ENCODE data around the gene RASSF10.

Gene RASSF10

GRCh38 chr11:13053255-13053917 lies 44.3 kb downstream of the RASSF10 start:
- H3K27me3 Mint-ChIP-seq = peaks cover 55% of the 10 kb centered on the region
- no peak for ATAC-seq (replicated peaks; ENCODE audit: extremely low read depth, poor library complexity, severe bottlenecking)
- peaks cover 16% of the 10 kb centered on the region for H3K4me1 Mint-ChIP-seq
- H3K27ac Mint-ChIP-seq (ENCODE audit: low read depth) = no peak overlapping the region
- no peak for DNase-seq (ENCODE audit: low spot score in 2 of 2)
- H3K9me3 Mint-ChIP-seq = no peaks in the 10 kb centered on the region
- no peak overlapping the region for H3K4me3 Mint-ChIP-seq
- H3K36me3 Mint-ChIP-seq (ENCODE audit: insufficient read depth) = no peaks in the 10 kb centered on the region

DNA sequence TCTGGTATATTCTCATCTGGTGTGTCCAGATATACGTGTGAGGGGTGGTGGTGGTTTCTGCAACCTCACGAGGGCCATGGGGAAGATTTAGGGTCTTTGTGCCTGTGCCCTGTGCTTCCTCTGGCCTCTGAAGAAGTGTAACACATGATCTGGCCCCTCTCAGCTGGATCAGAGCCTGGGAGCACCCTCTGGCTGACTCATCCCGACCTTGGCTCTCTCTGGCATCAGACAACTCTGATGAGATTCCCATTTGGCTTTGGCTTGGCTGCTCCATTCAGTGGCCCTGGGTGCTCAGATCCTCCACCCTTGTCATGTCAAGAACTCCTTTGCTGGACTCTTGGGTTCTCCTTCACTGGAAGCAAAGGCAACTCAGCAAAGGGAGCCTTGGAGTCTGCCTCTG lies 45.2 kb downstream of the RASSF10 start:
- Mint-ChIP-seq H3K27ac (ENCODE audit: low read depth) (peak overlapping the region; percentile 65), H3K4me3 (no peak overlapping the region), H3K9me3 (no peaks in the 10 kb centered on the region), H3K27me3 (peaks cover 54% of the 10 kb centered on the region), H3K36me3 (ENCODE audit: insufficient read depth) (no peaks in the 10 kb centered on the region), H3K4me1 (peaks cover 16% of the 10 kb centered on the region)
- DNase-seq (ENCODE audit: low spot score in 2 of 2) = no peak
- no peak for ATAC-seq (replicated peaks; ENCODE audit: extremely low read depth, poor library complexity, severe bottlenecking)

GRCh38 chr11:13055200-13055599 lies 46.1 kb downstream of the RASSF10 start:
- Mint-ChIP-seq H3K36me3 (ENCODE audit: insufficient read depth) (no peaks in the 10 kb centered on the region), H3K9me3 (no peaks in the 10 kb centered on the region), H3K27me3 (peaks cover 45% of the 10 kb centered on the region), H3K27ac (ENCODE audit: low read depth) (no peak overlapping the region), H3K4me3 (no peak overlapping the region), H3K4me1 (peaks cover 16% of the 10 kb centered on the region)
- DNase-seq (ENCODE audit: low spot score in 2 of 2) (peak in 1 of 2 donors; percentile 16), ATAC-seq (replicated peaks; ENCODE audit: extremely low read depth, poor library complexity, severe bottlenecking) (peak; percentile 91)

DNA sequence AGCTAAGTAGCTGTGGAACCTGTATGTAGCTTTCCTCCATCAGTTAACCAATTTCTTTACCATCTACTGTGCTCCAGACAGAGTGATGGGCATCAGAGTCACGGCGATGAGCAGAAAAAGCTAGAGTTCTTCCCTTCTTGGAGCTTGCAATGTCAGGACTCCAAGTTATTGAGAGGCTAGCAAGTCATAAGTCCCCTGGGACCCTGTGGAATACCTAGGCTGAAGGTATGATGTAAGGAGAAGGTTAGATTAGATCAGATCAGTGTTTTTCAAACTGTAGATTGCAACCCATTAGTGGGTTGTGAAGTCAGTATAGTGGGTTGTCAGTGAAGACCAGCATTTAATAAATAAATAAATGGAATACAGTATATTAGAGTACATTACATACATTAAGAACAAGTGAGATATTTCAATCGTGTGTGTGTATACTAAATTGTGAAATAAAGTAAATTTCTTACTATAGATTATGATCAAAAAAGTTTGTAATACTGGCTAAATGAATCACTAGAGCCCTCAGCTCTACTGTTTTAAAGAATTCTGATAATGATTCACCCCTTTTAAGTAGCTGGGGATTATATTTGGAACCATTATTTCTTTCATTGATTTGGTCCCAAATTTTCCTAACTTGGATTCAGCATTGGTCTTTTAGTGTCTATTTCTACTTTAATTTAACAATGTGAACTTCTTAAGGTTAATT lies 52.3 kb downstream of the RASSF10 start:
- peaks cover 56% of the 10 kb centered on the region for H3K27me3 Mint-ChIP-seq
- no peak overlapping the region for H3K27ac Mint-ChIP-seq (ENCODE audit: low read depth)
- peaks cover 5% of the 10 kb centered on the region for H3K9me3 Mint-ChIP-seq
- ATAC-seq (replicated peaks; ENCODE audit: extremely low read depth, poor library complexity, severe bottlenecking) (no peak), DNase-seq (ENCODE audit: low spot score in 2 of 2) (no peak)
- no peak overlapping the region for H3K4me3 Mint-ChIP-seq
- no peaks in the 10 kb centered on the region for H3K36me3 Mint-ChIP-seq (ENCODE audit: insufficient read depth)
- no peaks in the 10 kb centered on the region for H3K4me1 Mint-ChIP-seq
